GM20431 (cell line): Measurements from ENCODE around the gene FADS2.

Source experiments
- in situ Hi-C: fragments of 300-500 bp; cut with MseI, MboI; formaldehyde crosslinking; loops from one replicate; pipeline ENCODE4 v1.15.0; 2020; ENCODE audit warnings: low sequenced_read_pairs; ENCODE audit not compliant: unreplicated experiment

Gene FADS2

DNA sequence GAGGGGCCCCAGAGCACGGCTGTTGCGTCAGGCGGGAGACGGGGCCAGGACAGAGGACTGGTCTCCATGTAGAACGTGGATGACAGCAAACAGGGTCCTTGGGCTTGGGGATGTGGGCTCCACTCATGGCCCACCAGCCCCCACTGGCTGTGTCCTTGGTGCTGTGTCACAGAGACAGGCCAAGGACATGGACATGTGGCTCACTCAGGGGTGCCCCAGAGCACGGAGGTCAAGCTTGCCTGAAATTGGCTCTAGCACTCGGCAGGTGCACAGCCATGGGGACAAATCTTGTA is 14.4 kb downstream of the FADS2 start:
- in situ Hi-C loops, result no loop called here

DNA sequence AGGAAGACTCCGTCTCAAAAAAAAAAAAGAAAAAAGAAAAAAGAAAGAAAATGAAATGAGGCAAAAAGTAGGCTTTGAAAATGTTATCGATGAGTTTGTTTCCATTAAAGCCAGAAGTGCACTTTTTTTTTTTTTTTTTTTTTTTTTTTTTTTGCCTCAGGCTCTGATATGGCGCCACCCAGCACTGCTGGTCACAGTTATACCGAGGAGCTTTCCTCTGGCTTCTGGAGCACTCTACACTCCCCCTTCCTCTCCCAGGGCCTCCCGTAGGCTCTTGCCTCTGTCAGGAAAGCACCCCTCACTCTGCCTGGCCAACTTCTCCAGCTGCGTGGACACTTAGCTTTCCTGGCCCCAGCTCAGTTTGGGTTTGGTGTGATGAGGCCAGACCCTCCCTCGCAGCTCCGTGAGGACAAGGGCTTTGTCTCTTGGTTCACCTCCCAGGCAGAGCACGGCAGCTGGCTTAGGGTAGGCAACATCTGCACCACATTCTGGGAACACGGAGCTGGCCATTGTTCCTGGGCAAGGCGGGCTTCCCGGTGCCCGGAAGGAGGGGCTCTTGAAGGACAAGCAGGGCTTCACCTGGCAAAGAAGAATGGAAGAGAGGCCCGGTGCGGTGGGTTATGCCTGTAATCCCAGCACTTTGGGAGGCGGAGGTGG is 16.9 kb downstream of the FADS2 start:
- in situ Hi-C loops, result no loop called here

DNA sequence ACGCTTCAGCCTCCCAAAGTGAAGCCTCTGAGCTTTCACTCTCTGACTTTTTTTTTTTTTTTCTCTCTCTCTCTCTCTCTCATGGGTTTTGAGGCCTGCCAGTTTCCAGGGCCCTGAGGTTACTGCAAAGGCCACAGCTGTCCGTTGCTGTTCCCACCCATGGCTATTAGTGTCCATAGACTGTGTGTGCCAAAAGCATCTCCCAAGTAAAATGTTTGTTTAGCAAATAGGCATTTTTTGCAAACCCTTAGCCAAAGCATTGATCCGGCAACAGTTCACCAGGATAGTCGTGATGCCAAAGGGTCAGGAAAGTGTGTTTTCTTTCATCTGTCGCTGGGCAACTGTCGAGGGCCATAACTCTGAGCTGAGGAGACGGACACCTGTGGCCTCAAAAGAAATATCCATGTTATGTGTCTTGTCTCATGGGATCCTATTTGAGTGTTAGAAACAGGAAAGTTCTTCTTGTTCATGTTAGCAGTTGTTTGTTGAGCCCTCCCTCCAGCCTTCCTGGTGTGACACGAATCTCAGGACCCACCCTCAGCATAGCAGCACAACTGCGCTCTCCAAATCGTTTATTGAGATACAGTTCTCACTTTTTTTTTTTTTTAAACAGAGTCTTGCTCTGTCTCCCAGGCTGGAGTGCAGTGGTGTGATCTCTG is 18.4 kb downstream of the FADS2 start:
- in situ Hi-C loops, result no loop called here

DNA sequence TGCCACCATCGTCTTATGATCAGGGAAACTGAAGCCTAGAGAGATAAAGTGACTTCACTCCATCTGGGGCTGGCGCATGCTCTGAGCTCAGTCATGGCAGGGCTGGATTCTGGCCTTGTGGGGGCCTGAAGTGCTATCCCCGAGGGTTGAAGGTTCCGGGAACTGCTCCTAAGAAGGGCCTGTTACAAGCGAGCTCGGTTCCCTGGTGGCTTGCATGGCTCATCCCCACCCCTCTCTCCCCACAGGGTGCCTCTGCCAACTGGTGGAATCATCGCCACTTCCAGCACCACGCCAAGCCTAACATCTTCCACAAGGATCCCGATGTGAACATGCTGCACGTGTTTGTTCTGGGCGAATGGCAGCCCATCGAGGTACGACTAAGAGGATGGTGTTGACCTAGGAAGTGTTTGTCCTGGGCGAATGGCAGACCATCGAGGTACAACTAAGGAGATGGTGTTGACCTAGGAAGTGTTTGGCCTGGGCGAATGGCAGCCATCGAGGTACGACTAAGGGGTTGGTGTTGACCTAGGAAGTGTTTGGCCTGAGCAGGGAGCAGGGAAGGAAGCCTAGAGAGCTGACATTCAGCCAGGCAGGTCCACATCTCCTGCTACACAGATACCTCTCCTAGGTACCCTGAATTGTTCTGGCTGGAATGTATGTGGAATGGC is 19.9 kb downstream of the FADS2 start:
- in situ Hi-C loops, result no loop called here

DNA sequence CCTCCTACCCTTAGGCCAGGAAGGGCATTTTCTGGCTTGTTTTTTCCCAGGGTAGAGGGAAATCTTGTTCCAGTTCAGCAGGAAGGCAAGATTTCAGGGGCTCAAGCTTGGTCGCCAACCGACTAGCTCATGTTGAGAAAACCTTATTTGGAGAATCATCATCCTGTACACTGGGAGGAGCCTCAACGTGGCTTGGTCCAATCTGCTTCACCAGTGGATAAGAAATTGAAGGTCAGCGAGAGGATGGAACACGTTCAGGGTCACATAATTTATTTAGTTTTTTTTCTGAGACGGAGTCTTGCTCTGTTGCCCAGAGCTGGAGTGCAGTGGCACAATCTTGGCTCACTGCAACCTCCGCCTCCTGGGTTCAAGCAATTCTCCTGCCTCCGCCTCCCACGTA is 20.5 kb downstream of the FADS2 start:
- in situ Hi-C loops, result no loop called here

DNA sequence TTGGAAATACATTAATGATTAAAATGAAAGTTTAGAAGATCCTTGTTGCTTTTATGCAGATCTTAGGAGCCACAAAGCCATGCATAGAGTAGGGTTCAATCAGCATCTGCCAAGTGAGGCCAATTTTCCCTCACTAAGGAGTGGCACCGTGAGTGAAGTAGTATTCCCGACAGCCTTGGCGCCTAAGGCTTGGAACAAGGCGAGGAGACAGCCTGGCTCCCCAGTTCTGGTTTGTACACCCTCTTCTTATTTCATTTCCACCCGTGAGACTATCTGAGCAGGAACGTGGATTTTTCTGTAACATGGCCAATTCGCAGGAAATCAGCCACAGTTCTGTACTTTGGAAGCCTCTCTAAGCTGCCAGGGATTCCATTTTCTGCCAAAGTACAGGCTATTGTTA is 22.6 kb downstream of the FADS2 start:
- in situ Hi-C loops, result no loop called here

DNA sequence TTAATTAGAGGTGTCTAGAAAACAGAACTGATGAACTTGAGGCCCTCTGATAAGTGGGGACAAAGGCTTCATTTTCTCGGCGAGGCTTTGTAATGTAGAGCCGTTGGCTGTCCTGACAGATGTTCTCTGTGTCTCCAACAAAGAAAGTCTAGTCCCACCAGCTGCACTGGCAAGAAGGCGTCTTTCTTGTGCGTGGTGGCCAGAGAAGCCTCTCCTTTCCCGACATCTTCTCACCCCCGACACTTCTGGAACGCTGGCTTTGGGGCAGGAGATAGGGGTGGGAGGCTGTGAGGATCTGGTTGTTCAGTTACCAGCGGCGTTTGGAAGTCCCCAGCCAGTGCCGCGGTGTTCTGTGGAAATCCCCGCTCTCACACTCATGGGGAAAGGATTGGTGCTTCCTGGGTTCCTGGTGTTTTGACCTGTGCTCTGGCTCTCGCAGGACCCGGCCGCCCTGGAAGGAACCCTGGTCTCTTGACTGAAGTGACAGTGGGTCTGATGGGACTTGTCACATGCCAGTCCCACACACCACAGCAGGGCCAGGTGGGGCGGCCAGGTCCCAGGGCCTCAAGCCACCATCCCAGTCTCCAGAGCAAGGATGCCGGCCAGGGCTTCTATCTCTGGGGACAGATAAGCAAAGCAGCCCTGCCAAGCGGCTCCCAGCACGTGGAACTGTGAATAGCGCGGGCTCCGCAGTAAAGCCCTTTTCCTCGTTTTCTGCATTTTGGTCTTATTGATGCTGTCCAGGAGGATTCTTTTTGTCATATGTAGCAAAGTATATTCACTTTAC is 23.2 kb downstream of the FADS2 start:
- in situ Hi-C loops, result no loop called here

DNA sequence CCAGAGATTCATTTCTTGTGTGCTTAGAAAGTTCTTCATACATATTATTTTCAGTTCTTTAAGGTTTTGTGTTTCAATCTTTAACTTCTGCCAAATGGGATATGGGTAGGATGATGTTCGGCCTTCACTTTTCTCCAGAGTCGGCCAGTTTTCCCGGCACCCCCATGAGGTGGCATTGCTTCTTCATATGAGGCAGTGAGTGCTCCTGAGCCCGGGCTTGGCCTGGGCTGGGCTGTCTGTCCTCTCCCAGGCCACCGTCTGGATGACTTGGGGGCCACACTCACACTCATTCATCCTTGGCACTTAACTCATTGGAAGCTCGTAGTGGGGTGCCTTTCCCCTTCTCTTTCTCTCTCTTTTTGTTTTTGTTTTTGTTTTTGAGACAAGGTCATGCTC is 23.8 kb downstream of the FADS2 start:
- in situ Hi-C loops, result no loop called here

DNA sequence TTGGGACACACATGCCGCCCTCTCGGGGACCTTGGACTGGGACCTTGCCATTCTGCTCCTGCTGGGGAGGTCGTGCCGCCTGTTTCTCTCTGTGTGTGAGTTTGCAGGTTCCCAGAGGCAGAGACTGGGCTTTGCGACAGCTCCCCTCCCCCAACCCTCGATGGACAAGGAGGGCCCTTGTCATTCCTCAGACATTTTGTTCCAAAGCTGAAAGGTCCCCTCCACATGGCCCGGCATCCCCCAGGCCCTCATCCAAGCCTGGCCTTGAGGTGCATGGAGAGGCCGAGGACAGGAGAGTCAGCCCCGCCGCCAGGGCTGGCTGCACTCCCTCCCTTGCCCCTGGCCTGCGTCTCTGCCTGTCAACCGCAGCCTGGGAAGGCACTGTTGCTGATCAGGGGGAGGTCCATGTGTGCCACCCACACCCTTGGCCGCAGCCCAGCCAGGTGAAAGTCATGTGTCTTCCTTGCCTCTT is 25.6 kb downstream of the FADS2 start:
- in situ Hi-C loops, result no loop called here

DNA sequence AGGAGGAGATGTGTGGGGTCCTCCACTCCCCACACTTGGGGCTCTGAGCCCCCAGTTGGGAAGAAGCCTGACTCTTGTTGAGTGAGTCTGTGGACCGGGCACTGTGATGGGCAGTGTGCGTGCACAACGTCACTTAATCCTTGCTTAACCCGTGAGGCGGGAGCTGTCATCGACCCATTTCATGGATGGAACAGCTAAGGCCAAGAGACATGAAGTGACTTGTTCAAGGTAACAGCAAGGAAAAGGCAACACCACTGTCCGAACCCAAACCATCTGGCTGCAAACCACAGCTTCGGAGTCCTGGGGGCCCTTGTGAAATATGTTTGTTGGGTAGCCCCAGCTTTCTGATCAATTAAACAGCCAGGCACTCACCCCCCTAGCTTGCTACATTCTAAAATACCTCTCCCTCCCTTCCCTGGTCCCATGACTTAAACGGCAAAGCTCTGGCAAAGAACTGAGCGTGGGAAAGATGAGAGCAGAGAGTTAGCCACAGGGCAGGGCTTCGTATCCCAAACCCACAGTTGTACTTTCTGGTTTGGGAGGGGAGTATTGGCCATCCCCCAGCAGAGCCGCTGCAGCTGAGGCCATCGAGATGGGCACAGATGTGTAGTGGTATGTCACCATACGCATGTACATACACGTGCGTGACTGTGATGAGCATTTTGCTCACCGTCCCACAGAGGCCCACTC is 26.3 kb downstream of the FADS2 start:
- in situ Hi-C loops, result no loop called here

DNA sequence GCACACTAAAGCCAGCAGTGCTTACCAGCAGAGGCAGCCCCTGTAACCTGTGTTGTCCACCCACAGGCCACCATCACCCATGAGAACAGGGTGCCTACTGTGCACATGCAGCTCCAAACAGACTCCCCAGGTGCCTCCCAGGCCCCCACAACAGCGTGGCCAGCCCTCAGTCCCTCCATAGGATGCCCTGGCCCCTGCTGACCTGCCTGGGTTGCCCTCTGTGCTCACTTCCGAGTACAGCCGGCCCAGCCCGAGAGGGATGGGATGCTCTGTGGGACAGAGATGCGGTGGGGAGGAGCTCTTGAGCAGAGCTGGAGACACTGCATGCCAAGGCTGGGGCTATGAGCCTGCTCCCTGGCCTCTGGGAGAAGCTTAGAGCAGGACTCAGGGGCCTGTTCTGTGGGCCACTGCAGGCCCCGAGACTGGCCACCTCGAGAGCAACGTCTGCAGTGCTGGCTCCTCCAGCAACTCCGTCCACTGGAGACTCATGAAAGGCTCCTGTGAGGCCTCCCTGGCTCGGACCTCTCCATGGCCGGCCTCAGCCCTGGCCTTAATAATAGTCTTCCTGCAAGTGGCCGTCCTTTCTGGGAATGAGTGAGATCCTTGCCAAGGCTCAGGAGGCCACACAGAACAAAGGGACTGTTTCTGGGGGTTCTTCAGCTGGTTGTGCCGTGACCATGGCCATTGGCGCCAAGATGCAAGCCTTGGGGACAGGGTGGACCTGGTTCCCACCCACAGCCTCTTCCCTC is 27.0 kb downstream of the FADS2 start:
- in situ Hi-C loops, result no loop called here

DNA sequence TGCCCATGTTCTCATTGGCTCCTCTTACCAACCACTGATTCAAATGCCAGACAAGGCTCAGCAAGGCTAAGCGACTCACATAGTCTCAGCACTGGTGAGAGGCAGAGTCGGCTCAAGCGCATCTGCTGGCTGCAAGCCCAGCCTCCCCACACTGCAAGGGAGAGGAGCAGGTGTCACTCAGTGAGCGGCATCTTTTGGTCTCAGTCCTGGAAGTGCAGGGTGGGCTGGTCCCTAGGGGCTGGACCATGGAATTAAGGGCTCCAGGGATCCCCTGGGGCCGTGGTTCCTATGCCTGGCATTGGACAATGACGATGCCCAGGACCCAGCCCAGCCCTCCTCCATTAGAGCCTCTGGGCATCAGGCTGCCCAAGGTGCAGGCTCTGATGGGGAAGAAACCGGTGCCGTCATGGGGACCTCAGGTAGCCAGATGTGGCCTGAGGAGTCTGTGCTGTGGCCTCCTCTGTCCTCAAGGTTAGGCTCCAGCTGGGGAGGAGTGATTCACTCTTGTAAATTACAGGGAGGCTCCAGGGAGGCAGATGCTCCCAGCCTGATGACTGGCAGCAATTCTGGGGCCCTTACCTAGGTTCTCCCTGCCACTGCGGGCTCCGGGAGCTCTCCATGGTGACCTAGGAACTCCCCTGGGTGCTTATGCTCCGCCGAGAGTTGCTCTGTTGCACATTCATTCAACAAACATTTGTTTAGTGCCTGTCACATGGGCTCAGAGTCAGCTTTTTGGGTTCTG is 28.0 kb downstream of the FADS2 start:
- in situ Hi-C loops, result no loop called here

DNA sequence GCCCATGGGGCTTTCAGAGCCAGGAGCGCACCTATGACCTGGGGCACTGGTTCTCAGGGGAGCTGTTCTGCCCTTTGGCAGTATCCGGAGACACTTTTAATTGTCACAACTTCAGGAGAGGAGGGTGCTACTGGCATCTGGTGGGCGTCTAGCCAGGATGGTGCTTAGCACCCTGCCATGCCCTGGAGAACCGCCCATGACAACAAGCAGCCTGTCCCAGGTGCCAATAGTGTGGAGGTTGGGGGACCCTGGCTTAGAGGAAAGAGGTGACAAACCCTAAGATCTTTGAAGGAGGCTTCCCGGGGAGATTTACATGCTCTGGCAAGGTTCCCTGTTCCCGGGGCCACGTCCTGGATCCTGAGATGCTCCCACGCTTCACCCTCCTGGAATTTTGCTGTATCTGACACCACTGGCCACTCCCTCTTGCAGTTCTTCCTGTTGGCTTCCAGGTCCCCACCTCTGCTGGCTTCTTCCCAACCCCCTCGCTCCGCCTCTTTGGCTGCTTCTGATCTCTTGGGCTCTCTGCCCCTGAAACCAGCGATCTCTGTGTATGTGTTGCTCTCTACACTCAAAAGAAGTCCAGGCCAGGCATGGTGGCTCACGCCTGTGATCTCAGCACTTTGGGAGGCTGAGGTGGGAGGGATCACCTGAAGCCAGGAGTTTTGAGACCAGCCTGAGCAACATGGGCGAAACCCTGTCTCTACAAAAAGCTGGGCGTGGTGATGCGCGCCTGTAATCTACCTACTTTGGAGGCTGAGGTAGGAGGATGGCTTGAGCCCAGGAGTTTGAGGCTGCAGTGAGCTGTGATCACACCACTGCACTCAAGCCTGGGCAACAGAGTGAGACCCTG is 32.2 kb downstream of the FADS2 start:
- in situ Hi-C loops, result no loop called here

DNA sequence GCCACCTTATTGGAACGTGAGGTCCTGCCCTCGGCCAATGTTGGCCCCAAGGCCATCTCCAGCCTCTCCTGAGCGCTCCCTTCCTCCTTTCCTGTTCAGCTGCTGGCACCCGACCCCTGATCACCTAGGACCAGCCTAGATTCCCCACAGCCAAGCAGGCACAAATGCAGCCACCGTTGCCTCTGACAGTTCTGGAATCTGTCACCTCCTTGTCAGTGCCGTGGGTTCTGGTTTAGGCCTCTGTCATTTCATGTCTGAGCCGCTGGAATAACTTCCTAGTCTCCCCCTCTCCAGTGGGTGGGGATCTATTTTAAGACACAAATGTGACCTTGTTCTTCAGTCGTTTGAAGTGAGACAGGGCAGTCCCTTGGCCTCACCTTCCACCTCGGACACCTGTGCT is 33.5 kb downstream of the FADS2 start:
- in situ Hi-C loops, result no loop called here

DNA sequence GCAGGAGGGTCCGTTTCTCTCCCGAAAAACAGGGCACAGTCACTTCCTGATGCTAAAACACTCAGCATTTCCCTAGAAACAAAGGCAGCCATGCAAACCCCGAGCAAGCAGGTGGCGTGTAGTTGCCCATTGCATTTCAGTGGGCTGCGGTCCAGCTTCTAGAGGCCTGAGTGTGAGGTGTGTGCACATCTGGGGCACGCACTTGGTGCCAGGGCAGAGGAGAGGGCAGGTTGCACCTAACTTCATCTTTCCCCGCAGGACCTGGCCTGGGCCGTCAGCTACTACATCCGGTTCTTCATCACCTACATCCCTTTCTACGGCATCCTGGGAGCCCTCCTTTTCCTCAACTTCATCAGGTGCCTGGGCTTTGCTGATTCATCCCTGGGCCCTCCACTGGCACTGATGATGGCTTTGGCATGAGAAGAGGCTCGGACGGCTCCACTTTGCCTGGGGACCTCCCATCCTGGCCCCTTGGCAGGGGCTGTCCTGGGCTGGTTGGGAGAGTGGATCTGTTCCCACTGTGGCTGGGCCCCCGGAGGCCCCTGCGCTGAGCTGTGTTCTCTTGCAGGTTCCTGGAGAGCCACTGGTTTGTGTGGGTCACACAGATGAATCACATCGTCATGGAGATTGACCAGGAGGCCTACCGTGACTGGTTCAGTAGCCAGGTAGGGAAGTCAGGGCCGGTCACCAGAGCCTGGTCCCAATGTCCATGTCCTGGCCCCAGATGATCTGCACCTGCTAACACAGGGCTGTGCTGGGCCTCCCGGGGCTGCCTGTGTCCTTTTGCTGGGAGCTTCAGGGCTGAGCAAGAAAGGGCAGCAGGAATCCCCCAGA is 34.8 kb downstream of the FADS2 start:
- in situ Hi-C loops, result no loop called here

DNA sequence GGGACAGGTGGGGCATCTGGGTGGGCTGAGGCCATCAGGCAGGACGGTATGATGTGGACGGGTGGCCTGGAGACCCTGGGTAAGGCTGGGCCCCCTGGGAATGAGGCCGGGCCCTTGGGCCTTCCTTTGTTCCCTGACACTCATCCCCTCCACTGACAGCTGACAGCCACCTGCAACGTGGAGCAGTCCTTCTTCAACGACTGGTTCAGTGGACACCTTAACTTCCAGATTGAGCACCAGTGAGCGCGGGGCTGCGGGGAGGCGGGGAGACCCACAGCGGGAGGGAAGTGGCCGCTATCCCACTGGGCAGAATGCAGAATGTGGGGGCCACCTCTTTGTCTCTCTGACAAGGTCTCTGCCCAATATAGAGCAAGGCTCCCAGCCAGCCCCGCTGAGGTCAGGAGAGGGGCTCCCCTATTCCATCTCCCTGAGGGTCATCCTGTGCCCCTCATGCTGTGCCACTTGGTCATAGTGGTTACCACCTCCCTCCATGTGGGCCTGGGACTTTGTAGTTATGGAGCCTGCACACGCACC is 35.5 kb downstream of the FADS2 start:
- in situ Hi-C loops, result no loop called here
